ENCODE results near the gene MAGT1.
"Not testable (repeated sequence)": the region's sequence is repeated elsewhere in the genome, so short reads cannot be mapped to it uniquely, and the experiment has no call there.

Gene MAGT1

DNA sequence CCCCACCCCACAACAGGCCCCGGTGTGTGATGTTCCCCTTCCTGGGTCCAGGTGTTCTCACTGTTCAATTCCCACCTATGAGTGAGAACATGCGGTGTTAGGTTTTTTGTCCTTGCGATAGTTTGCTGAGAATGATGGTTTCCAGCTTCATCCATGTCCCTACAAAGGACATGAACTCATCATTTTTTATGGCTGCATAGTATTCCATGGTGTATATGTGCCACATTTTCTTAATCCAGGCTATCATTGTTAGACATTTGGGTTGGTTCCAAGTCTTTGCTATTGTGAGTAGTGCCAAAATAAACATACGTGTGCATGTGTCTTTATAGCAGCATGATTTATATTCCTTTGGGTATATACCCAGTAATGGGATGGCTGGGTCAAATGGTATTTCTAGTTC lies 13.8 kb downstream of the MAGT1 start:
- not testable (repeated sequence) for H3K9ac ChIP-seq (ENCODE audit: low read length in 5 of 5); H3K27me3 ChIP-seq (ENCODE audit: control insufficient read depth in 5 of 5, insufficient read depth in 4 of 5, low read length in 5 of 5); H3K4me3 ChIP-seq (ENCODE audit: low read depth in 1 of 5, low read length in 5 of 5); H3K36me3 ChIP-seq (ENCODE audit: control insufficient read depth in 5 of 5, insufficient read depth in 5 of 5, low read length in 5 of 5); H3K27ac ChIP-seq (ENCODE audit: low read depth, low read length); H3K4me1 ChIP-seq (ENCODE audit: control insufficient read depth in 5 of 5, insufficient read depth in 5 of 5, low read length in 5 of 5); H3K9me3 ChIP-seq (ENCODE audit: control insufficient read depth in 5 of 5, low read length in 5 of 5)

DNA sequence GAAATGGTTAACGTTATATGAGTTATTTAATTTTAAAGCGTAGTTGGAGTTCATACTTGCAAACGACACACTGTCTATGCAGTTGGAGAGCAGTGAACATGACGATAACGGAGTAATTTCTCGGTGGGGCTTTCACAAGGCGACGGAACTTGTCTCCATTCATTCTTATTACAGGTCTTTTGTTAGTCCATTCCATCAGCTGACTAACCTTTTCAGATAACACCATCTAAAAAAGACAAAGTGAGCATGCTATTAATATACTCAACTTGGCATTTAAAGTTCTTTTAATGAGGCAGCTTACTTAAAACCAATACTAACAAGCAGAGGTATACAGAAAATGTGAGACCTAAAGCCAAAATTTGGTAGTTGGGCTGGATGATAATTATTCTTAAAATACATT lies 19.9 kb downstream of the MAGT1 start:
- Histone ChIP-seq H3K4me1 (ENCODE audit: control insufficient read depth in 5 of 5, insufficient read depth in 5 of 5, low read length in 5 of 5) (no peaks in the 10 kb centered on the region), H3K36me3 (ENCODE audit: control insufficient read depth in 5 of 5, insufficient read depth in 5 of 5, low read length in 5 of 5) (peaks cover 0 to 3% (median 0%) of the 10 kb centered on the region in 5 donors), H3K27me3 (ENCODE audit: control insufficient read depth in 5 of 5, insufficient read depth in 4 of 5, low read length in 5 of 5) (no peaks in the 10 kb centered on the region), H3K9ac (ENCODE audit: low read length in 5 of 5) (no peak overlapping the region), H3K9me3 (ENCODE audit: control insufficient read depth in 5 of 5, low read length in 5 of 5) (no peaks in the 10 kb centered on the region), H3K27ac (ENCODE audit: low read depth, low read length) (no peak overlapping the region), H3K4me3 (ENCODE audit: low read depth in 1 of 5, low read length in 5 of 5) (no peak overlapping the region)

DNA sequence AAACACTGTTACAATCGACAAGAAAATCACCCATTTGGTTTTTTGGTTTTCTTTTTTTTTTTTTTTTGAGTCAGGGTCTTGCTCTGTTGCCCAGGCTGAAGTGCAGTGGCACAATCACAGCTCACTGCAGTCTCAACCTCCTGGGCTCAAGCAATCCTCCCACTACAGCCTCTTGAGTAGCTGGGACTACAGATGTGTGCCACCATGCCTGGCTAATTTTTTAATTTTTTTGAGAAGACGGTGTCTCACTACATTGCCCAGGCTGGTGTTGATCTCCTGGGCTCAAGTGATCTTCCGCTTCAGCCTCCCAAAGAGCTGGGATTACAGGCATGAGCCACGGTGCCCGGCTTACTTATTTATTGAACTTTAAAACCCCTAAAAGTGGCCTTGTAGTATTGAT lies 63.7 kb downstream of the MAGT1 start:
- H3K9ac ChIP-seq (ENCODE audit: low read length in 5 of 5); H3K4me1 ChIP-seq (ENCODE audit: control insufficient read depth in 5 of 5, insufficient read depth in 5 of 5, low read length in 5 of 5); H3K9me3 ChIP-seq (ENCODE audit: control insufficient read depth in 5 of 5, low read length in 5 of 5); H3K27ac ChIP-seq (ENCODE audit: low read depth, low read length); H3K27me3 ChIP-seq (ENCODE audit: control insufficient read depth in 5 of 5, insufficient read depth in 4 of 5, low read length in 5 of 5); H3K4me3 ChIP-seq (ENCODE audit: low read depth in 1 of 5, low read length in 5 of 5): not testable (repeated sequence)
- H3K36me3 ChIP-seq (ENCODE audit: control insufficient read depth in 5 of 5, insufficient read depth in 5 of 5, low read length in 5 of 5), result peaks cover 3 to 13% (median 5%) of the 10 kb centered on the region in 5 donors

- H3K36me3 ChIP-seq (ENCODE audit: control insufficient read depth in 5 of 5, insufficient read depth in 5 of 5, low read length in 5 of 5), result peaks cover 3 to 11% (median 4%) of the 10 kb centered on the region in 5 donors
- H3K9ac ChIP-seq (ENCODE audit: low read length in 5 of 5); H3K4me1 ChIP-seq (ENCODE audit: control insufficient read depth in 5 of 5, insufficient read depth in 5 of 5, low read length in 5 of 5); H3K9me3 ChIP-seq (ENCODE audit: control insufficient read depth in 5 of 5, low read length in 5 of 5); H3K27me3 ChIP-seq (ENCODE audit: control insufficient read depth in 5 of 5, insufficient read depth in 4 of 5, low read length in 5 of 5); H3K4me3 ChIP-seq (ENCODE audit: low read depth in 1 of 5, low read length in 5 of 5); H3K27ac ChIP-seq (ENCODE audit: low read depth, low read length): not testable (repeated sequence)
Observed at GRCh38 chrX:77821989-77822388, 73.2 kb downstream of the MAGT1 start.

DNA sequence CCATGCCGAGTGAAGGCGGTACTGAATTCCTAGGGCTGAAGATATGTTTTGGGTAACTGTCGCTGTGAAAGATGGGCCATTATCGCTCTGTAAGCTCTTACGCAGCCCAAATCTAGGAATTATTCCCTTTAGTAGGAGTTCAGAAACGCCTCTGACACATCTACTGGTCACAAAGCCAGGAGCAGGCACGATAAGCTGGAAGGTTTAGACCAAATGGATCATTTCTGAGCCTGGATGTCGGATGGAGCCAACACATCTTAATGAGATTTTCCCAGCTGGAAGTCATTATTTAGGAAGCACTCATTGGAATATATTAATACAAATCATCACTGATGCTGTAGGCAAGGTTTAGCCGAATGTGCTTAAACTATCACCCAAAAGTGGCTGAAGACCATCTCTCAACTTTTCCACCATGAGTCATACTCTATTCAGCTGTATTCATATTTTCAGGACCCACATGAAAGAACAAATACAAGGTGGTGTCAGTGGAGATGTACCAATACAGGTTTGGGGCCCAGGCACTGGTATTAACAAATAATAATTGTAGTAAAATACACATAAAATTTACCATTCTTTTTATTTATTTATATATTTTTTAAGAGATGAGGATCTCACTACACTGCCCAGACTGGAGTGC lies 75.0 kb downstream of the MAGT1 start:
- Histone ChIP-seq H3K36me3 (ENCODE audit: control insufficient read depth in 5 of 5, insufficient read depth in 5 of 5, low read length in 5 of 5) (peaks cover 0 to 5% (median 3%) of the 10 kb centered on the region in 5 donors), H3K9ac (ENCODE audit: low read length in 5 of 5) (no peak overlapping the region), H3K9me3 (ENCODE audit: control insufficient read depth in 5 of 5, low read length in 5 of 5) (no peaks in the 10 kb centered on the region), H3K27me3 (ENCODE audit: control insufficient read depth in 5 of 5, insufficient read depth in 4 of 5, low read length in 5 of 5) (peaks cover 0 to 2% (median 0%) of the 10 kb centered on the region in 5 donors), H3K27ac (ENCODE audit: low read depth, low read length) (no peak overlapping the region), H3K4me1 (ENCODE audit: control insufficient read depth in 5 of 5, insufficient read depth in 5 of 5, low read length in 5 of 5) (peaks cover 0 to 2% (median 0%) of the 10 kb centered on the region in 5 donors), H3K4me3 (ENCODE audit: low read depth in 1 of 5, low read length in 5 of 5) (no peak overlapping the region)

- Histone ChIP-seq H3K4me3 (ENCODE audit: low read depth in 1 of 5, low read length in 5 of 5) (no peak overlapping the region), H3K9me3 (ENCODE audit: control insufficient read depth in 5 of 5, low read length in 5 of 5) (no peaks in the 10 kb centered on the region), H3K27me3 (ENCODE audit: control insufficient read depth in 5 of 5, insufficient read depth in 4 of 5, low read length in 5 of 5) (peaks cover 0 to 4% (median 0%) of the 10 kb centered on the region in 5 donors), H3K36me3 (ENCODE audit: control insufficient read depth in 5 of 5, insufficient read depth in 5 of 5, low read length in 5 of 5) (no peaks in the 10 kb centered on the region), H3K9ac (ENCODE audit: low read length in 5 of 5) (no peak overlapping the region), H3K4me1 (ENCODE audit: control insufficient read depth in 5 of 5, insufficient read depth in 5 of 5, low read length in 5 of 5) (no peaks in the 10 kb centered on the region), H3K27ac (ENCODE audit: low read depth, low read length) (no peak overlapping the region)
Observed at GRCh38 chrX:77814210-77814609, 81.0 kb downstream of the MAGT1 start.

- H3K27me3 ChIP-seq (ENCODE audit: control insufficient read depth in 5 of 5, insufficient read depth in 4 of 5, low read length in 5 of 5), result no peaks in the 10 kb centered on the region
- H3K9ac ChIP-seq (ENCODE audit: low read length in 5 of 5), result no peak overlapping the region
- H3K4me1 ChIP-seq (ENCODE audit: control insufficient read depth in 5 of 5, insufficient read depth in 5 of 5, low read length in 5 of 5), result no peaks in the 10 kb centered on the region
- H3K36me3 ChIP-seq (ENCODE audit: control insufficient read depth in 5 of 5, insufficient read depth in 5 of 5, low read length in 5 of 5), result no peaks in the 10 kb centered on the region
- H3K27ac ChIP-seq (ENCODE audit: low read depth, low read length), result no peak overlapping the region
- H3K4me3 ChIP-seq (ENCODE audit: low read depth in 1 of 5, low read length in 5 of 5), result no peak overlapping the region
- H3K9me3 ChIP-seq (ENCODE audit: control insufficient read depth in 5 of 5, low read length in 5 of 5), result peaks cover 0 to 6% (median 0%) of the 10 kb centered on the region in 5 donors
Observed at GRCh38 chrX:77802201-77802600, 93.0 kb downstream of the MAGT1 start.

DNA sequence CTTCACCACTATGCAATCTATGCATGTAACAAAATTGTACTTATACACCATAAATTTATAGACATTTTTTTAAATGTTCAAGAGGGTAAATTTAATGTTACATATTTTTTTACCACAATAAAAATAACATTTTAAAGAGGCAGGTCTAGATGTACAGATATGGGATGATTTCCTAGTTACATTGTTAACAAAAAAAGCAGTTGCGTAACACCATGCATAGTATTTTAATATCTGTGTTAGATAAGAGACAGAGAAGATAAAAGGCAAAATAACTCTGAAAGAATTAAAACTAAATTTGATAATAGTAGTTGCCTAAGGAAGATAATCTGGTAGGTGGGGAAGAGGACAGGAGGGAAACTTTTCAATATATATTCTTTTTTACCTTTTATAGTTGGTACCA lies 100.1 kb downstream of the MAGT1 start:
- Histone ChIP-seq H3K27ac (ENCODE audit: low read depth, low read length) (no peak overlapping the region), H3K36me3 (ENCODE audit: control insufficient read depth in 5 of 5, insufficient read depth in 5 of 5, low read length in 5 of 5) (no peaks in the 10 kb centered on the region), H3K9me3 (ENCODE audit: control insufficient read depth in 5 of 5, low read length in 5 of 5) (no peaks in the 10 kb centered on the region), H3K9ac (ENCODE audit: low read length in 5 of 5) (no peak overlapping the region), H3K4me1 (ENCODE audit: control insufficient read depth in 5 of 5, insufficient read depth in 5 of 5, low read length in 5 of 5) (no peaks in the 10 kb centered on the region), H3K4me3 (ENCODE audit: low read depth in 1 of 5, low read length in 5 of 5) (no peak overlapping the region), H3K27me3 (ENCODE audit: control insufficient read depth in 5 of 5, insufficient read depth in 4 of 5, low read length in 5 of 5) (peaks cover 0 to 2% (median 0%) of the 10 kb centered on the region in 5 donors)

DNA sequence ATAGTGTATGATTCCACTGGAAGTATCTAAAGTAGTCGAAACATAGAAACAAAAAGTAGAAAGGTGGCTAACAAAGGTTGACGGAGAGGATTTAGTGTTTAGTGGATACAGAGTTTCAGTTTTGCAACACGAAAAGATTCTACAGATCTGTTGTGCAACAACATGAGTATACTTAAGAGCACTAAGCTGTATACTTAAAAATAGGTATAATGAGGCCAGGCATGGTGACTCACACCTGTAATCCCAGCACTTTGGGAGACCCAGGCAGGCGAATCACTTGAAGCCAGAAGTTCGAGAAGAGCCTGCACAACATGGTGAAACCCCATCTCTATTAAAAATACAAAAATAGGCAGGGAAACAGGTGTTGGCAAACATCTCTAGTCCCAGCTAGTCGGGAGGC lies 101.3 kb downstream of the MAGT1 start:
- H3K4me3 ChIP-seq (ENCODE audit: low read depth in 1 of 5, low read length in 5 of 5), result no peak overlapping the region
- H3K9ac ChIP-seq (ENCODE audit: low read length in 5 of 5), result no peak overlapping the region
- no peaks in the 10 kb centered on the region for H3K9me3 ChIP-seq (ENCODE audit: control insufficient read depth in 5 of 5, low read length in 5 of 5)
- H3K36me3 ChIP-seq (ENCODE audit: control insufficient read depth in 5 of 5, insufficient read depth in 5 of 5, low read length in 5 of 5), result no peaks in the 10 kb centered on the region
- H3K27me3 ChIP-seq (ENCODE audit: control insufficient read depth in 5 of 5, insufficient read depth in 4 of 5, low read length in 5 of 5), result peaks cover 0 to 2% (median 0%) of the 10 kb centered on the region in 5 donors
- no peaks in the 10 kb centered on the region for H3K4me1 ChIP-seq (ENCODE audit: control insufficient read depth in 5 of 5, insufficient read depth in 5 of 5, low read length in 5 of 5)
- H3K27ac ChIP-seq (ENCODE audit: low read depth, low read length), result no peak overlapping the region

GRCh38 chrX:77788050-77788449 lies 107.2 kb downstream of the MAGT1 start:
- H3K9ac ChIP-seq (ENCODE audit: low read length in 5 of 5), result no peak overlapping the region
- peaks cover 0 to 17% (median 15%) of the 10 kb centered on the region in 5 donors for H3K4me1 ChIP-seq (ENCODE audit: control insufficient read depth in 5 of 5, insufficient read depth in 5 of 5, low read length in 5 of 5)
- H3K9me3 ChIP-seq (ENCODE audit: control insufficient read depth in 5 of 5, low read length in 5 of 5), result peaks cover 0 to 5% (median 0%) of the 10 kb centered on the region in 5 donors
- peak overlapping the region; percentile 40 to 61 (median 53) for H3K4me3 ChIP-seq (ENCODE audit: low read depth in 1 of 5, low read length in 5 of 5)
- H3K36me3 ChIP-seq (ENCODE audit: control insufficient read depth in 5 of 5, insufficient read depth in 5 of 5, low read length in 5 of 5), result no peaks in the 10 kb centered on the region
- no peak overlapping the region for H3K27ac ChIP-seq (ENCODE audit: low read depth, low read length)
- peaks cover 0 to 2% (median 0%) of the 10 kb centered on the region in 5 donors for H3K27me3 ChIP-seq (ENCODE audit: control insufficient read depth in 5 of 5, insufficient read depth in 4 of 5, low read length in 5 of 5)

Measured in subcutaneous abdominal adipose tissue (tissue), 5 donors.